H9 (cell line): ENCODE measurements around the gene SMC3. TPM values are rescaled to one million over a fixed set of nuclear protein-coding genes. Genes with fewer than 3 reads are reported as not detected.

Experiments used
- DNase-seq: peaks from one replicate; pipeline ENCODE4 v3.0.0-alpha.2; 2017
- H2AFZ ChIP-seq: one replicate; pipeline ENCODE4 v1.6.1; 2013; ENCODE audit warnings: mild to moderate bottlenecking, low read length, control low read depth, moderate library complexity
- H2AK5ac ChIP-seq: 2 replicates; pipeline ENCODE4 v1.6.1; 2013; ENCODE audit warnings: low read length, control low read depth, mixed read lengths; ENCODE audit not compliant: insufficient read length
- H2BK120ac ChIP-seq: one replicate; pipeline ENCODE4 v1.6.1; 2013; ENCODE audit warnings: low read depth, mild to moderate bottlenecking, low read length, control low read depth, inconsistent platforms; ENCODE audit not compliant: poor library complexity, severe bottlenecking
- H2BK12ac ChIP-seq: 2 replicates; pipeline ENCODE4 v1.6.1; 2013; ENCODE audit warnings: low read length, control low read depth, mixed read lengths, low read depth; ENCODE audit not compliant: insufficient read length
- H2BK15ac ChIP-seq: 2 replicates; pipeline ENCODE4 v1.6.1; 2013; ENCODE audit warnings: low read depth, low read length, control low read depth
- H2BK20ac ChIP-seq: one replicate; pipeline ENCODE4 v1.6.1; 2013; ENCODE audit warnings: low read depth, mild to moderate bottlenecking, low read length, control low read depth, inconsistent platforms; ENCODE audit not compliant: poor library complexity, severe bottlenecking
- H2BK5ac ChIP-seq: 2 replicates; pipeline ENCODE4 v1.6.1; 2013; ENCODE audit warnings: low read length, control low read depth, mixed read lengths; ENCODE audit not compliant: insufficient read length
- H3K14ac ChIP-seq: 2 replicates; pipeline ENCODE4 v1.6.1; 2013; ENCODE audit warnings: low read length, control low read depth; ENCODE audit not compliant: insufficient read depth
- H3K18ac ChIP-seq: 2 replicates; pipeline ENCODE4 v1.6.1; 2013; ENCODE audit warnings: low read depth, mild to moderate bottlenecking, mixed read lengths, low read length, control low read depth; ENCODE audit not compliant: insufficient read length
- H3K23ac ChIP-seq: 2 replicates; pipeline ENCODE4 v1.6.1; 2013; ENCODE audit warnings: low read length, control low read depth, mixed read lengths, low read depth; ENCODE audit not compliant: insufficient read length
- H3K23me2 ChIP-seq: 2 replicates; pipeline ENCODE4 v1.6.1; 2013; ENCODE audit warnings: low read depth, mild to moderate bottlenecking, mixed read lengths, low read length, control low read depth; ENCODE audit not compliant: insufficient read length, poor library complexity, severe bottlenecking
- H3K27ac ChIP-seq: 2 replicates; pipeline ENCODE4 v1.5.1; 2013; ENCODE audit warnings: low read length, control low read depth, mixed read lengths, low read depth; ENCODE audit not compliant: insufficient read length
- H3K27me3 ChIP-seq: 2 replicates; pipeline ENCODE4 v1.6.1; 2013; ENCODE audit warnings: low read length, control low read depth, inconsistent platforms; ENCODE audit not compliant: insufficient read depth
- H3K4ac ChIP-seq: 2 replicates; pipeline ENCODE4 v1.6.1; 2013; ENCODE audit warnings: low read depth, mild to moderate bottlenecking, control low read depth, inconsistent platforms, low read length, moderate library complexity
- H3K4me1 ChIP-seq: 2 replicates; pipeline ENCODE4 v1.6.1; 2013; ENCODE audit warnings: low read length, control low read depth, inconsistent platforms; ENCODE audit not compliant: insufficient read depth
- H3K4me2 ChIP-seq: 2 replicates; pipeline ENCODE4 v1.6.1; 2013; ENCODE audit warnings: low read length, control low read depth, mixed read lengths; ENCODE audit not compliant: insufficient read length, insufficient read depth
- H3K56ac ChIP-seq: 2 replicates; pipeline ENCODE4 v1.6.1; 2013; ENCODE audit warnings: low read depth, mild to moderate bottlenecking, mixed read lengths, low read length, control low read depth; ENCODE audit not compliant: insufficient read length
- H3K79me1 ChIP-seq: 2 replicates; pipeline ENCODE4 v1.6.1; 2013; ENCODE audit warnings: low read depth, mild to moderate bottlenecking, moderate library complexity, low read length, control low read depth, inconsistent platforms; ENCODE audit not compliant: insufficient read depth, poor library complexity, severe bottlenecking
- H3K79me2 ChIP-seq: 2 replicates; pipeline ENCODE4 v1.6.1; 2013; ENCODE audit warnings: low read length, control low read depth, inconsistent platforms; ENCODE audit not compliant: insufficient read depth
- H3K9ac ChIP-seq: 2 replicates; pipeline ENCODE4 v1.6.1; 2013; ENCODE audit warnings: low read length, control low read depth, mixed read lengths; ENCODE audit not compliant: insufficient read length; ENCODE audit errors: extremely low read depth
- H3K9me3 ChIP-seq: one replicate; pipeline ENCODE4 v1.6.1; 2013; ENCODE audit warnings: low read depth, low read length, inconsistent platforms; ENCODE audit not compliant: control insufficient read depth
- H3T11ph ChIP-seq: one replicate; pipeline ENCODE4 v1.6.1; 2013; ENCODE audit warnings: mild to moderate bottlenecking, low read length, control low read depth, inconsistent platforms
- H4K20me1 ChIP-seq: one replicate; pipeline ENCODE4 v1.6.1; 2013; ENCODE audit not compliant: control insufficient read depth, insufficient read length, insufficient read depth
- H4K5ac ChIP-seq: 2 replicates; pipeline ENCODE4 v1.6.1; 2013; ENCODE audit warnings: low read depth, mild to moderate bottlenecking, mixed read lengths, low read length, control low read depth; ENCODE audit not compliant: insufficient read length
- H4K8ac ChIP-seq: replicated peaks from 2 replicates; pipeline ENCODE4 v1.6.1; 2013; ENCODE audit warnings: low read length, control low read depth, mixed read lengths, low read depth; ENCODE audit not compliant: insufficient read length
- H4K91ac ChIP-seq: 2 replicates; pipeline ENCODE4 v1.6.1; 2013; ENCODE audit warnings: low read depth, mild to moderate bottlenecking, moderate library complexity, mixed read lengths, low read length, control low read depth; ENCODE audit not compliant: insufficient read length
- H3K27ac Mint-ChIP-seq, 3 experiments: 2 replicates in 2 of 3; 3 replicates in 1 of 3; pipeline ENCODE4 v1.8.0; 2020 to 2021; ENCODE audit warnings: mixed read lengths in 3 of 3, mild to moderate bottlenecking in 1 of 3, moderate library complexity in 1 of 3
- H3K27me3 Mint-ChIP-seq: 2 replicates; pipeline ENCODE4 v1.8.0; 2021; ENCODE audit warnings: low read depth, mild to moderate bottlenecking, moderate library complexity, mixed read lengths
- H3K36me3 Mint-ChIP-seq, 3 experiments: 2 replicates in 2 of 3; 3 replicates in 1 of 3; pipeline ENCODE4 v1.8.0; 2020 to 2021; ENCODE audit warnings: low read depth in 3 of 3, mixed read lengths in 3 of 3; ENCODE audit not compliant: insufficient read depth in 1 of 3
- H3K4me1 Mint-ChIP-seq, 2 experiments: 2 replicates each; pipeline ENCODE4 v1.8.0; 2020; ENCODE audit warnings: mixed read lengths in 2 of 2
- H3K4me3 Mint-ChIP-seq, 2 experiments: 2 replicates in 1 of 2; 3 replicates in 1 of 2; pipeline ENCODE4 v1.8.0; 2020 to 2021; ENCODE audit warnings: mild to moderate bottlenecking in 2 of 2, mixed read lengths in 2 of 2, moderate library complexity in 1 of 2
- H3K9me3 Mint-ChIP-seq, 2 experiments: 2 replicates in 1 of 2; 3 replicates in 1 of 2; pipeline ENCODE4 v1.8.0; 2020; ENCODE audit warnings: mild to moderate bottlenecking in 2 of 2, mixed read lengths in 2 of 2, moderate library complexity in 1 of 2
- CTCF ChIP-seq: fragments of 200-600 bp; sonication (generic); conservative IDR thresholded peaks from 3 replicates; pipeline ENCODE4 v1.8.0; 2021; ENCODE audit warnings: antibody characterized with exemption, mild to moderate bottlenecking
- WGBS: extraction: QIAGEN DNeasy Blood & Tissue Kit; methylation state at CpG from one replicate; pipeline ENCODE4 v1.1.7; 2013; ENCODE audit warnings: missing lambda C conversion rate, low lambda C conversion rate, mixed read lengths; ENCODE audit not compliant: insufficient read length; ENCODE audit errors: extremely low coverage; 5-methylcytosine and 5-hydroxymethylcytosine counted together
- total RNA-seq: library from RNA; stranded (reverse); gene quantifications from 2 replicates; pipeline ENCODE4 v1.2.1, GENCODE V29; 2021

The SMC3 gene
- total RNA-seq, 1 experiment from 2014 or later: 82.4 TPM

DNA sequence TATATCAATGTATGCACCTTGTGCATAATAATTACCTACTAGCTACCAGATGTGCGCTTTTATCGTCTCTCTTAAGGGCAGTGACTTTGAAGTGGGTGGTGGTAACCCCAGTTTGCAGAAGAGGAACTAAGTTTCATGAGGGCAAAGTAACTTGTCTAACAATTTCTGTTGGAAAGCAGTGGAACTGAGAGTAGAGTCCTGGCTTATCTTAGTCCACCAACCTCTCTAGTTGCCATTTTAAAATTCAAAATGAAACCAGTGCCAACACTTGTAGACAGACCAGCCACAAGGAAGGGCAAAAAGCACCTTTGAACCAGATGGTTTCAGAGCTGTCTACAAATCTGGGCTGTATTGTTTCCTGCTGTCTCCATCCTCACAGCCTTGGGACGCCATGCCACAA is 44.6 kb downstream of the SMC3 start:
- no peaks in the 10 kb centered on the region for H3K9me3 ChIP-seq
- no peak overlapping the region for H2AFZ ChIP-seq
- H4K8ac ChIP-seq: no peak overlapping the region
- Mint-ChIP-seq H3K27me3 (no peaks in the 10 kb centered on the region; the same call in 1 of the 2 replicates), H3K9me3 (no peaks in the 10 kb centered on the region), H3K27ac (no peak overlapping the region), H3K4me3 (no peak overlapping the region), H3K4me1 (peaks cover 20 to 26% of the 10 kb centered on the region in 2 experiments), H3K36me3 (no peaks in the 10 kb centered on the region)
- no peak overlapping the region for H2AK5ac ChIP-seq
- H3K27me3 ChIP-seq: no peaks in the 10 kb centered on the region
- H3K79me1 ChIP-seq: no peaks in the 10 kb centered on the region
- no peak overlapping the region for H2BK20ac ChIP-seq
- H2BK120ac ChIP-seq: no peak overlapping the region
- H3K27ac ChIP-seq: no peak overlapping the region
- no peak overlapping the region for H3K4me2 ChIP-seq
- no CpG with 5 or more reads among the region's 3 CpGs for WGBS
- H3K14ac ChIP-seq: no peak overlapping the region
- H3K56ac ChIP-seq: no peak overlapping the region
- H3T11ph ChIP-seq: no peak overlapping the region
- no peak overlapping the region for H4K5ac ChIP-seq
- no peak overlapping the region for H3K9ac ChIP-seq
- no peaks in the 10 kb centered on the region for H3K23me2 ChIP-seq
- H3K4ac ChIP-seq: no peak overlapping the region
- H2BK12ac ChIP-seq: no peak overlapping the region
- DNase-seq: no peak
- no peak for TF ChIP-seq CTCF
- no peak overlapping the region for H4K91ac ChIP-seq
- H2BK15ac ChIP-seq: no peak overlapping the region
- H3K4me1 ChIP-seq: peaks cover 4% of the 10 kb centered on the region; the same call in 1 of the 2 replicates
- H3K18ac ChIP-seq: no peak overlapping the region
- no peak overlapping the region for H3K23ac ChIP-seq
- no peaks in the 10 kb centered on the region for H3K79me2 ChIP-seq
- no peak overlapping the region for H2BK5ac ChIP-seq
- H4K20me1 ChIP-seq: no peaks in the 10 kb centered on the region
